T-cell (primary cell): ENCODE results near the gene FBXW11. TPM values are rescaled to one million over a fixed set of nuclear protein-coding genes. Genes with fewer than 3 reads are reported as not detected.
A peak's percentile ranks its signal among the peaks of the same experiment; 100 is the strongest.

Experiments
- ATAC-seq, 4 experiments: fragments of 200-7000 bp in 3 of 4; fragments of 150-1000 bp in 1 of 4; cut with Tn5 transposase; replicated peaks in 1 of 4; 1 replicate in 3 of 4; 2 replicates in 1 of 4; pipeline ENCODE4 v1.10.0; 2021; ENCODE audit warnings: moderate library complexity in 3 of 4, mild to moderate bottlenecking in 2 of 4, moderate number of reproducible peaks in 1 of 4
- CTCF ChIA-PET, 2 donors: fragments of 300-600 bp; sonication (Branson Sonifier 250); formaldehyde crosslinking; loops; one replicate each; lab custom pipeline; 2022; ENCODE audit warnings: antibody characterized with exemption in 2 of 2; lab: Charles Lee
- POLR2A ChIA-PET, 2 donors: fragments of 300-600 bp; sonication (Branson Sonifier 250); formaldehyde crosslinking; loops; one replicate each; lab custom pipeline; 2022; ENCODE audit warnings: antibody characterized with exemption in 2 of 2; lab: Charles Lee
- DNase-seq, 35 experiments: peaks; one replicate each; pipeline versions ENCODE4 v3.0.0 to v3.0.0-alpha.2; 2013 to 2023
- H3K27ac ChIP-seq: one replicate; pipeline ENCODE4 v1.5.1; 2013; ENCODE audit warnings: low read length
- H3K27me3 ChIP-seq, 2 experiments: replicated peaks in 1 of 2; 1 replicate in 1 of 2; 2 replicates in 1 of 2; pipeline versions ENCODE4 v1.6.1 to v1.7.0; 2013; ENCODE audit warnings: low read length in 1 of 2, mixed read lengths in 1 of 2; ENCODE audit not compliant: control insufficient read depth in 2 of 2, insufficient read depth in 2 of 2; ENCODE audit errors: extremely low read depth in 1 of 2
- H3K36me3 ChIP-seq, 2 donors: 1 replicate in 1 of 2; 2 replicates in 1 of 2; pipeline versions ENCODE4 v1.6.1 to v1.7.0; 2013; ENCODE audit warnings: low read length in 1 of 2; ENCODE audit not compliant: control insufficient read depth in 2 of 2, insufficient read depth in 1 of 2; ENCODE audit errors: extremely low read depth in 1 of 2
- H3K4me1 ChIP-seq, 2 experiments: 1 replicate in 1 of 2; 2 replicates in 1 of 2; pipeline versions ENCODE4 v1.6.1 to v1.7.0; 2013; ENCODE audit warnings: low read length in 2 of 2, mixed read lengths in 1 of 2; ENCODE audit not compliant: insufficient read depth in 2 of 2, control insufficient read depth in 1 of 2; ENCODE audit errors: extremely low read depth in 1 of 2
- H3K4me3 ChIP-seq, 2 donors: 1 replicate in 1 of 2; 2 replicates in 1 of 2; pipeline versions ENCODE4 v1.5.1 to v1.7.0; 2013; ENCODE audit warnings: mild to moderate bottlenecking in 2 of 2, low read length in 1 of 2, moderate library complexity in 1 of 2; ENCODE audit not compliant: control insufficient read depth in 1 of 2; ENCODE audit errors: extremely low read depth in 1 of 2
- H3K9me3 ChIP-seq: 2 replicates; pipeline ENCODE4 v1.7.0; 2013
- H3K27ac Mint-ChIP-seq, 2 donors: one replicate each; pipeline ENCODE4 v1.8.0; 2020 to 2021; ENCODE audit warnings: mild to moderate bottlenecking in 2 of 2, mixed read lengths in 2 of 2
- H3K27me3 Mint-ChIP-seq, 2 donors: one replicate each; pipeline ENCODE4 v1.8.0; 2021 to 2022; ENCODE audit warnings: mixed read lengths in 2 of 2
- H3K36me3 Mint-ChIP-seq: one replicate; pipeline ENCODE4 v1.8.0; 2021; ENCODE audit warnings: mixed read lengths
- H3K4me1 Mint-ChIP-seq, 3 donors: one replicate each; pipeline ENCODE4 v1.8.0; 2020 to 2022; ENCODE audit warnings: mixed read lengths in 3 of 3, mild to moderate bottlenecking in 1 of 3
- H3K4me3 Mint-ChIP-seq, 3 donors: one replicate each; pipeline ENCODE4 v1.8.0; 2020 to 2022; ENCODE audit warnings: mild to moderate bottlenecking in 3 of 3, mixed read lengths in 3 of 3, moderate library complexity in 3 of 3
- H3K9me3 Mint-ChIP-seq, 3 donors: one replicate each; pipeline ENCODE4 v1.8.0; 2020 to 2022; ENCODE audit warnings: mixed read lengths in 3 of 3
- WGBS: methylation state at CpG from one replicate; pipeline ENCODE4 v1.1.5; 2013; ENCODE audit warnings: missing lambda C conversion rate; ENCODE audit not compliant: insufficient coverage; 5-methylcytosine and 5-hydroxymethylcytosine counted together
- total RNA-seq, 35 experiments: library from RNA in 6 of 35; stranded (reverse) in 6 of 35; fragments of 120-200 nt in 1 of 35; gene quantifications; one replicate each; pipeline versions ENCODE4 v1.2.1 to v1.2.4 and lab custom pipeline; 2013 to 2026

FBXW11 gene
- total RNA-seq, 5 donors from 2014 or later (not counting 1 experiment from before 2014, with no cell fraction given), result 33.4 to 36.6 (median 34.2) TPM

- ChIA-PET POLR2A (no interaction called here), CTCF (interaction anchor here in 1 of 2 donors (0.5 kb wide), 1 partner anchor 34 kb away, joined by 3 read pairs; no protein-coding TSS in a partner anchor)
- 52% methylated on average over 6 of the region's 16 CpGs for WGBS
- Histone ChIP-seq H3K27ac (no peak overlapping the region), H3K36me3 (no peaks in the 10 kb centered on the region), H3K27me3 (no peaks in the 10 kb centered on the region), H3K4me1 (no peaks in the 10 kb centered on the region), H3K4me3 (no peak overlapping the region), H3K9me3 (no peaks in the 10 kb centered on the region)
- Mint-ChIP-seq H3K4me1 (peaks cover 0 to 3% (median 0%) of the 10 kb centered on the region in 3 donors), H3K4me3 (no peak overlapping the region), H3K9me3 (no peaks in the 10 kb centered on the region), H3K36me3 (peaks cover 18% of the 10 kb centered on the region), H3K27me3 (no peaks in the 10 kb centered on the region), H3K27ac (no peak overlapping the region)
- no peak for ATAC-seq
- peak in 1 of 35 experiments; percentile 7 for DNase-seq
Measured at GRCh38 chr5:171840711-171841522, 165.5 kb downstream of the FBXW11 start.

GRCh38 chr5:171840066-171840465 is 166.4 kb downstream of the FBXW11 start:
- H3K27me3 ChIP-seq, result no peaks in the 10 kb centered on the region
- no peaks in the 10 kb centered on the region for H3K4me1 ChIP-seq
- Mint-ChIP-seq H3K27me3 (no peaks in the 10 kb centered on the region), H3K27ac (no peak overlapping the region), H3K4me1 (peaks cover 0 to 3% (median 0%) of the 10 kb centered on the region in 3 donors), H3K9me3 (no peaks in the 10 kb centered on the region), H3K4me3 (no peak overlapping the region), H3K36me3 (peaks cover 18% of the 10 kb centered on the region)
- H3K9me3 ChIP-seq, result no peaks in the 10 kb centered on the region
- ChIA-PET CTCF (no interaction called here), POLR2A (no interaction called here)
- no CpG with 5 or more reads among the region's 2 CpGs for WGBS
- no peak overlapping the region for H3K4me3 ChIP-seq
- no peaks in the 10 kb centered on the region for H3K36me3 ChIP-seq
- DNase-seq (no peak), ATAC-seq (no peak)
- H3K27ac ChIP-seq, result no peak overlapping the region

- Mint-ChIP-seq H3K36me3 (peaks cover 18% of the 10 kb centered on the region), H3K9me3 (no peaks in the 10 kb centered on the region), H3K4me1 (peaks cover 0 to 3% (median 0%) of the 10 kb centered on the region in 3 donors), H3K27ac (no peak overlapping the region), H3K27me3 (no peaks in the 10 kb centered on the region), H3K4me3 (no peak overlapping the region)
- Histone ChIP-seq H3K36me3 (no peaks in the 10 kb centered on the region), H3K9me3 (no peaks in the 10 kb centered on the region), H3K27ac (no peak overlapping the region), H3K4me3 (no peak overlapping the region), H3K4me1 (no peaks in the 10 kb centered on the region), H3K27me3 (no peaks in the 10 kb centered on the region)
- no peak for DNase-seq
- no CpG with 5 or more reads among the region's 2 CpGs for WGBS
- ATAC-seq, result no peak
- POLR2A ChIA-PET, result no interaction called here
- CTCF ChIA-PET, result interaction anchor here in 1 of 2 donors (0.7 kb wide), 1 partner anchor 278 kb away, joined by 5 read pairs; no protein-coding TSS in a partner anchor
Measured at GRCh38 chr5:171839112-171839511, 167.3 kb downstream of the FBXW11 start.

GRCh38 chr5:171838066-171838465 is 168.4 kb downstream of the FBXW11 start:
- Mint-ChIP-seq H3K27ac (no peak overlapping the region), H3K36me3 (peaks cover 23% of the 10 kb centered on the region), H3K9me3 (peaks cover 0 to 5% (median 0%) of the 10 kb centered on the region in 3 donors), H3K4me1 (peaks cover 0 to 3% (median 0%) of the 10 kb centered on the region in 3 donors), H3K4me3 (no peak overlapping the region), H3K27me3 (no peaks in the 10 kb centered on the region)
- no peak for ATAC-seq
- 79% methylated on average over 8 of the region's 12 CpGs for WGBS
- no peaks in the 10 kb centered on the region for H3K4me1 ChIP-seq
- no peak overlapping the region for H3K27ac ChIP-seq
- H3K9me3 ChIP-seq, result no peaks in the 10 kb centered on the region
- CTCF ChIA-PET, result no interaction called here
- H3K36me3 ChIP-seq, result no peaks in the 10 kb centered on the region
- DNase-seq, result no peak
- POLR2A ChIA-PET, result no interaction called here
- H3K4me3 ChIP-seq, result no peak overlapping the region
- H3K27me3 ChIP-seq, result no peaks in the 10 kb centered on the region

- no peaks in the 10 kb centered on the region for H3K27me3 ChIP-seq
- H3K36me3 ChIP-seq, result no peaks in the 10 kb centered on the region
- ATAC-seq (no peak), DNase-seq (no peak)
- H3K36me3 Mint-ChIP-seq, result peaks cover 24% of the 10 kb centered on the region
- H3K4me1 ChIP-seq, result no peaks in the 10 kb centered on the region
- H3K9me3 Mint-ChIP-seq, result peaks cover 0 to 11% (median 3%) of the 10 kb centered on the region in 3 donors
- no peak overlapping the region for H3K4me3 ChIP-seq
- ChIA-PET POLR2A (no interaction called here), CTCF (interaction anchor here in 1 of 2 donors (0.6 kb wide), 1 partner anchor 1765 kb away, joined by 4 read pairs; no protein-coding TSS in a partner anchor)
- H3K9me3 ChIP-seq, result no peaks in the 10 kb centered on the region
- no peak overlapping the region for H3K27ac Mint-ChIP-seq
- H3K4me1 Mint-ChIP-seq, result peaks cover 0 to 3% (median 0%) of the 10 kb centered on the region in 3 donors
- H3K27me3 Mint-ChIP-seq, result no peaks in the 10 kb centered on the region
- H3K27ac ChIP-seq, result no peak overlapping the region
- H3K4me3 Mint-ChIP-seq, result no peak overlapping the region
Measured at GRCh38 chr5:171837522-171837921, 168.9 kb downstream of the FBXW11 start.

GRCh38 chr5:171835066-171835465 is 171.4 kb downstream of the FBXW11 start:
- Histone ChIP-seq H3K36me3 (no peaks in the 10 kb centered on the region), H3K9me3 (no peaks in the 10 kb centered on the region), H3K4me3 (no peak overlapping the region), H3K27ac (no peak overlapping the region), H3K4me1 (no peaks in the 10 kb centered on the region), H3K27me3 (no peaks in the 10 kb centered on the region)
- H3K27ac Mint-ChIP-seq, result no peak overlapping the region
- ChIA-PET CTCF (no interaction called here), POLR2A (no interaction called here)
- no peak overlapping the region for H3K4me3 Mint-ChIP-seq
- no peaks in the 10 kb centered on the region for H3K4me1 Mint-ChIP-seq
- peaks cover 23% of the 10 kb centered on the region for H3K36me3 Mint-ChIP-seq
- peaks cover 9 to 25% (median 11%) of the 10 kb centered on the region in 3 donors for H3K9me3 Mint-ChIP-seq
- 87% methylated on average over 4 of the region's 7 CpGs for WGBS
- DNase-seq, result no peak
- ATAC-seq, result no peak
- H3K27me3 Mint-ChIP-seq, result no peaks in the 10 kb centered on the region
